Kasumi-1 (cell line): ENCODE measurements around the gene ACOT7.
A peak's percentile ranks its signal among the peaks of the same experiment; 100 is the strongest.

Experiments
- DNase-seq, 2 experiments: peaks; one replicate each; lab custom pipeline; 2025; lab: John Stamatoyannopoulos, UW

Gene ACOT7

DNA sequence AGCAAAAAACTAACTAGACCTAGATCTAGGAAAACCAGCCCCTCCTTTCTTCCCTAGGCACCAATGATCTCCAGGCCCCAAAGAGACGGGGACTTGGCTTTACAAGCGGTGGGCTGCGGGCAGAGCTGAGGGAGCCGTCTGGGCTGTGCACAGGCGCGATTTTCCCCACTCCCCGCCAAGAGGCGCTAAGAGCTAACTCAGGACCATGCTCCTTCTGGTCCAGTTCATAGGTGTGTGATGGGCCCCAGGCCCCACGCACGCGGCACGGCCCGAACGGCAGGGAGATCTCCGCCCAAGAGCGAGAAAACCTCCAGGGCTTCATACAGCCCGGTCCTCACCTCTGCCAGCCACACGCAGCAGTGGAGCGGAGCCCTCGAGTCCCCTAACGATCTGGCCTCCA lies 125.2 kb downstream of the ACOT7 start:
- DNase-seq: no peak

DNA sequence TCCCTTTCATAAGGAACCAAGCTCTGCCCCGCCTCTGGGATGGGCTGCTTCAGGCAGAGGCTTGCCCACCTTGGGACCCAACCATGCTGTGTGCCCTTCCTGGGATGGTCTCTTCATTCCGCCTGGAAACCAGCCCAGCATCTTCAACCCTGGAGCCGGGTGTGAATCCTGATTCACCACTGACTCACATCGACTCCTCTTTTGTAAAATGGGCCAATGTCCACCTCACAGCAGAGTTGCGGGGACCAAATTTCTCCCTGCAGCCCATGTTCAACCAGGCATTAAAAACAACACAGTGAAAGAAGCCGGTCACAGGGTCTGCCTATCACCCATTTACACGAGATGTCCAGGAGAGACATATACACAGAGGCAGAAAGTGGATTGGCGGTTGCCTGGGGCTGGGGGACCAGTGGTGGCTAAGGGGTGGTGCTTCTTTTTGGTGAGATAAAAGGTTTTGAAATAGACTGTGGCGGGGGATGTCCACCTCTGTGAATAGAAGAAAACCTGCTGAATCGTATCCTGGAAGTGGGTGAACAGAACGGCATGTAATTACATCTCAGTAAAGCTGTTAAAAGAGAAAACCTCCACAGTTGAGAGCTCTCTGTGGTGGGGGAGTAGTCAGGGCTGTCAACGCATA lies 125.8 kb downstream of the ACOT7 start:
- no peak for DNase-seq

DNA sequence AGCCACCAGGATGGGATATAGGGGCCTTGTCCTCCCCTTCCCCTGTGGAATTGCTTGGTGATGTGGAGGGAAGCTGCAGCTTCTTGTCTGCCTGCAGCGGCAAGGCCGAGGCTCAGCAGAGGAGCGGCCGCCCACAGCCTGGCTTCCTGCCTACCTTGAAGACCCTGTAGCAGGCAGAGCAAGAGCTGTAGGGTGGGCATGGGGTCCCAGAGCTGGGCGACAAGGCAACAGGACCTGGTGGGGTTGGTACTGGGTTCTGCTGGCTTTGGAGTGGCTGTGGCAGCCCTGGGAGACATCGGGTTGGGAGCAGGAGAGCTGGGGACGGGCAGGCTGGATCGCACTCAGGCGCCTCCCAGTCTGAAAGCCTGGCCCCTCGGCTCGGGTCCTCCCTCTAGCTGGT lies 126.9 kb downstream of the ACOT7 start:
- DNase-seq: no peak

DNA sequence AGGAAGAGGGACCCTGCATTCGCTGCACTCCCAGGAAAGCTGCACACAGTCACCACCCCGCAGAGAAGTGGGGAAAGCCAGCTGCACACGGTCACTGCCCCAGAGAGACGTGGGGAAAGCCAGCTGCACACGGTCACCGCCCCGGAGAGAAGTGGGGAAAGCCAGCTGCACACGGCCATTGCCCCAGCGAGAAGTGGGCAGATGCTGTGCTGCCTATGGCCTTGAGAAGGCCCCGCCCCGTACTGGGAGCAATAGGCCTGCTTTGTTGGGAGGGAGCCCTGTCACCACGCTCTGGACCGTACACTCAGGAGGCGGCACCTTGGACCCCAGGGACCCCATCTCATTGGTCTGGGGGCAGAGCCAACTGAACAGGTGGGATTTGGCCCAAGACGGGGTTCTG lies 128.4 kb downstream of the ACOT7 start:
- DNase-seq: no peak

DNA sequence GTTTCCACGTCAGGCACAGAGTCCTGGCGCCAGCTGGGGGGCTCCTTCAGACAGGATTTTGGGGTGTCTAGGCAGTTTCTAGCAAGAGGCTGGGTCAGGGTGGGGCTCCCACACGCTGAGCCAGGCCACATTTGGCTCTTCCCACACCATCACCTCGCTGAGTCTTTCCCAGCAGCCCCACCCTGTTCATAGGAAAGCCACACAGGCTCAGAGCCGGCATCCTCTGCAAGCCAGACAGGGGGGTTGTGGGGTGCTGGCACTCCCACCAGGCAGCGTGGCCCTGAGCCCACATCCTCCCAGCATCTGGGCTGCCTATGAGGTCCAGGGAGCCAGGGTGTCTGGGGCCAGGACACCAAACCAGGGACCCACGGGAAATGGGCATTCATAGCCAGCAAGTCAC lies 129.9 kb downstream of the ACOT7 start:
- DNase-seq: no peak

DNA sequence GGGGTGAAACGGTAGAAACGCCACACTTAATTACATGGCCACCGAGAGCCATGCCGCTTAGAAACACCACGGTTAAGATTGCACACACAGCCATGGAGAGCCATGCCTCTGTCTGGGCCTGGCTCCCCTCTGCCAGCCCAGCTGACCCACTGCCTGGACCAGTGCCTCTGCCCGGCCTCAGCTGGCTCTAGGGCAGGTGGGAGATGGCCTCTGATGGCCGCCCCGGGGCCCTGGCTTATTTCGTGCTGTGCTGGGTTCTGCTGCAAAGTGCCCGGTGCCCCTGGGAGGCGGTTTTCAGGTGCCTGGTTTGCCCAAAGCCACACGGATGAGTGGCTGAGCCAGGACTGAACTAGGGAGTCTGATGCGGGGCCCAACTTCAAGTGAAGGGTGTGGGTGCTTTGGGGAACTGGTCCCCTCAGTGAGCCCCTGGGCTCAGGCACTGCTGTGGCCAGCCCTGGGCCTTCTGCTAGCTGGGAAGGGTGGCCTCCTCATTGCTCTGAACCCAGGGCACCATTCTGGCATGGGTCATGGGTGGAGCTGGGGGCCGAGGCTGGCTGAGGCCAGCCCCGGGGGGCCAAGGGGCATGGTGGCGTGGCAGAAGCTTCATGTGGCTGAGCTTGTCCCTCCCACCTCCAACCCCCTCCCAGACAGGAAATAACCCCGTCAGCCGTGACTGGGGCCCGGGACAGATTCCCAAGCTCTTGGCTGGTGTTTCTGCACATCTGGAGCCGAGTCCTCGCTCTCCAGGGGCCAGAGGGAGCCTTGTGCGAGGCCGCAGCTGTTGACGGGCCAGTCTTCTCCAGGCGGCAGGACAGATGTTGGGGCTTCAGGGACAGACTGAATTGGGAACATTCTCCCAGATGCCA lies 130.8 kb downstream of the ACOT7 start:
- DNase-seq: no peak

DNA sequence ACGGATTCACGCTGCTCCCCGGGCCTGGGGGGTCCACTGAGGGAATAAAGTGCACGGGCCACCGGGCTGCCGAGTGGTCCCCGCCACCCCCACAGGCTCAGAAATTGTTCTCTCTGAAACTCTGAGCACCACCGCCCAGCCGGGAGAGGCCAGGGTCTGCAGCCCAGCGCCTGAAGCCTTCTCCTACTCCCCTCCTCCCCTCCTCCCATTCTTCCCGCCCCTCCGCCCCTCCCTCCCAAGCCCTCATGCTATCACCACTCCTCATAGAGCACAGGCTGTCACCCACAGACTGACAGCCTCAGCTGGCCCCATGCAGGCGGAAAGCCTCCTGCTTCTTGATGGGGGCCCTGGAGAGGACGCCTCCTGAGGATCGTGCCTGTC lies 132.0 kb downstream of the ACOT7 start:
- no peak for DNase-seq

DNA sequence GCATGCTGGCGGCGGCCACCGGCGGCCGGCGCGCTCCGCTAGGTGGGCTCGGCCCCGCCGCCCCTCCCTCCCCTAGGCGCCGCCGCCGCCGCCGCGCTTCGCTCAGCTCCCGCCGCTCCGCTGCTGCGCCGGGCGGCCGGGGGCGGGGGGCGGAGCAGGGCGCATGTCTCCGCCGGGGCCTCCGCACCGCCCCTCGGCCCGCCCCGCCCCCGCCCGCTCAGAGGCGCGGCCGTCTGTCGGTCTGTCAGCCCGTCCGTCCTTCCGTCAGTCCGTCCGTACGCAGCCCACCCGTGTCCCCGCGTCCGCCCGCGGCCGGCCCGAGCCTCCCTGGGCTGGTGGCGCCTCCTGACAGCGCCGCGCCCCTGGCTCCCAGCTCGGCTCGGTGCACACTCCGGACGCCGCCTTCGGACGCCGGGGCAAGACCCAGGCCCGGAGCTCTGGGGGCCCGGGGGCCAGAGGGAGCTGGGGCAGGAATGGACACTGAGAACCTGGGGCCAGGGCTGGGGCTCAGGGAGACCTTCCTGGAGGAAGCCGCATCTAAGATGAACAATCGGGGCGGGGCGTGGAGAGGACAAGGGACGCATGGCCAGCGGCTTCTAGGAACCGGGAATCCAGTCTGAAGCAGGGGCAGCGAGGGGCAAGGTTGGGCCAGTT lies 132.5 kb downstream of the ACOT7 start, which contains the start of gene GPR153:
Gene GPR153, minus strand, starts transcription at position 138 of the 654 bp plus-strand sequence. CDS start 6,193 bp downstream, outside the sequence.
- peak in 1 of 2 experiments; percentile 9 for DNase-seq

DNA sequence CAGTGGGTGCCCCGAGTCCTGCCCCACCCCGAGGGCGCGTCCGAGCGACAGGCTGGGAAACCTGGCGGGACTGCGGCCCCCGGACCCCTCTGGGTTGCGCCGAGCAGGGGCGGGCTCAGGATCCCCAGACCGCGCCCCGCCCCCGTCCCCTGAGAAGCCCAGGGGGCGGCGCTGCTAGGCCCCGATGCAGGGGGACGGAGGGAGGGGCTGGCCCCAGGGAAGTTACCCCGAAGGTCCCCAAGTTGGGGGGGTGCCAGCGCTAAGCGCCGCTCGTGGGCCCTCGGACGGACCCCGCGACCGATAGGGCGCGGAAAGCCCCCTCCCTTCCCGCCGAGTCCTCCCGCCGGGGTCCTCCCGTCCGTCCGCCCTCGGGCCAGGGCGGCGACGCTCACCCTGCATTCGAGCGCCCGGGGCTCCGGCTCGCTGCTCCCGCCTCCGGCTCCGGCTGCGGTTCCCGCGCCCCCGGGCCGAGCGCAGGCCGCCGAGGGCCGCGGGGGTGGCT lies 133.1 kb downstream of the ACOT7 start:
- DNase-seq: peak in 1 of 2 experiments; percentile 8

DNA sequence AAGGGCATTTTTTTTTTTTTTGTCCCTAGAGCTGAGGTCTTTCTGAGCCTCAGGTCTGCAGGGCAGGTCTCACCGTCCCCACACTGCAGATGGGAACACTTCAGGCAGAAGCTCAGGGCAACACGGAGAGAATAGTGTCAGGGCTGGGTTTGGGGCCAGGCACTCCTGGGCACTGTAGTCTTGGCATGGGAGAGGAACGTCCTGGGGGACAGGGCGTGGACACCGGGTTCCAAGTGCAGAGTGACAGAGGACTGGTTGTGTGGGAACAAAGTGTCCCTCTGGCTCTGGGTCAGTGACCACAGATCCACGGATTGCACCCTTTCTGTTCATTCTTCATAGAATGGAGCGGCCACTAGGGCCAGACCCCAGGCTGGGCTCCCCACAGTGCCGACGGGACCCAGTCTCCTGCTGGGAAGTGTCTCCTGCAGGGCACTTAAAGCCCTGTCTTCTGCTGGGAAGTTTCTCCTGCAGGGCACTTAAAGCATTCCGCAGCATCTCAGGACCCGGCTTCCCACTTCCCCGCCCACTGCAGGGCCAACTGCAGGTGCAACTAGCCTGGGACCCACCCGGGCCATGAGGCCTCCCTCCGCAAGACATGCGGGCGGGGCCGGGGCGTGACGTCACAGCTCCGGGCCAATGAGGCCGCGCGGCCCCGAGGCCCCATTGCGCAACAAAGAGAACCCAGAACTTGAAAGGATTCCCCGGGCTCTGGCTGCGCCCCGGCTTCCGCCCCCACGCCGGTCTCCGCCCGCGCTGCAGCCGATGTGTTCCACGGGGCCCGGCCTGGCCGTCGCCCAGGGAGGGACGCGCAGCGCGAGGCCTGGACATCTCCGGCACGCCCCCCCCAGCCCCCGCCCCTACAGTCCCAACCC lies 133.8 kb downstream of the ACOT7 start:
- peak; percentile 47 to 57 for DNase-seq

DNA sequence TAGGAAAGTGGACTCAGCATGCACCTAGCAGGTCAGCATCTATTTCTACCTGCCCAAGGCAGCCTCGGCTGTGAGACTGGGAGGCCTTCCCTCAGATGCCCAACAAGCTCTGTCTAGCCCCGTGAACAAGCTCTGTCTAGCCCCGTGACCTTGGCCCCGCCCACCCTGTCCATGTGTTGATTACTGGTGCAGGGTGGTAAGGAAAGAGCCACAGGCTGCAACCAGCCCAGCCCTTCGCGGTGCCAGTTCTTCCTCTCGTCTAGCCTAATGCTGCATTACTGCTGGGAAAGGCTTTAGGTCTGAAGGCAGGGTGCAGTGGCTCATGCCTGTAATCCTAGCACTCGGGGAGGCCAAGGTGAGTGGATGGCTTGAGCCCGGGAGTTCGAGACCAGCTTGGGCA lies 134.9 kb downstream of the ACOT7 start:
- no peak for DNase-seq

DNA sequence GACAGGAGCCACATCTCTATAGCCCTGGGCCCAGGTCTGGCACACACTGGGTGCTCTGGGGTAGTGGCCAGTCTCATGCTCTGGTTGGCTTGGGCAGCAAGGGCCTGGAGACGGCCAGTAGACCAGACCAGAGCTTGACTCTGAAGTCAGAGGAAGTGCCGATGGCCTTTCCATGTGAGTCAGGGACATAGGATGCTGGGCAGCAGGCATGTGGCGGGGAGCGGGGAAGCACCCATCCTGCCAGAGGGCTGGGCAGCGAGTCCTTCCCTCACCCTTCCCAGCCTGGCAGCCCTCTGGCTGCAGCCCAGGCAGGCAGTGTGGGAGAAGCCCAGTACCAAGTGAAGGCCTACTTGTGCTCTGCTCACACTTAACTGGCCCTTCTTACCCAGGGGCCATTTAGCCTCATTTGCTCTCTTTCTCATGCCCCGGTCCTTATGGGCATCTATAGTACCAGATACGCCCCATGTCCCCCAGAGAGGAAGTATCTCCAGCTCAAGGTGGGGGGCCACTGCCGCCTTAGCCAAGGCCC lies 136.0 kb downstream of the ACOT7 start:
- DNase-seq: no peak

DNA sequence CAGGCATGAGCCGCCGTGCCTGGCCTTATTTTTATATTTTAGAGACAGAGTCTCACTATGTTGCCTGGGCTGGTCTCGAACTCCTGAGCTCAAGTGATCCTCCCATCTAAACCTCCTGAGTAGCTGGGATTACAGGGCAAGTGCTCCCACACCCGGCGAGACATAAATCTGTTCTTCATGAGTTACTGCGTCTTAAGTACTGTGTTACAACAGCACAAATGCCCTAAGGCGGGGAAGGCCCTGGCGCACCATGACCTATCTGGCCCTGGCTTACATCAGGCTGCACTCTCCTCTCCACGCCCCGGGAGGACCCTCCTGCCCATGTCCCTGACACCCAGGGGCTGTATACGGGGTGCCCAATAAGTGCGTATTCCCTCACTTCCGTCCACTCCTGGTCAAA lies 136.9 kb downstream of the ACOT7 start:
- DNase-seq: no peak

DNA sequence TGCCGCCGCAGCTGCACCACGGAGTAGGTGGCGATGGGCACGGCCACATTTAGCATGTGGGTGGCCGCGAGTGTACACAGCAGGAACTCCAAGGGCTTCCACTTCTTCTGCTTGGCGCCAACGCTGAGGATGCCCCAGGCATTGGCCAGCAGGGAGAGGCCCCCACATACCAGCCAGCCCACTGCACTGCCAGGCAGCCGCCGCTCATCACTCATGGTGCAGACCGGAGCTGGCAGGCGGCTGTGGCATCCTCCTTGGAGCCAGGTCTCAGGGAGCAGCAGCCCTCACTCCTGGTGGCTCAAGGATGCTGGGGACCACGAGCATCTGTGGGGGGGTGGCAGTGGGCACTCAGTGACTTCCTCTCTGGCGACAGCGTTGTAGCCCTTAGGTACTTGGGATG lies 138.9 kb downstream of the ACOT7 start:
- no peak for DNase-seq

DNA sequence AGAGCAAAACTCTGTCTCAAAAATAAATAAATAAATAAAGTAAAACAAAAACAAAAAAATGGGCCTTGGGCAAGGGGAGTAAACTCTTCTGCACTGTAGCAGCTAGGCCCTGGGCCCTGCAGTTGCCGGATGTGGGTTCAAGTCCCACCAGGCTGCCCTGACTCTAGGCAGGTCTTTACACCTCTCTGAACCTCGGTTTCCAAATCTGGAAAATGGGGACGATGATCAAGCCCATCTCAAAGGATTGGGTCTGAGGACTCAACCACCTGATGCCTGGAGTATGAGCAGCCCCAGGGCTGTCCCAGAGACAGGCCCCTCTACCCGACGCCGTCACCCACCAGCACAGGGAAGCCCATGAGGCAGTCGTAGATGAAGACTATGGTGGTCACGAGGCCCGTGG lies 140.2 kb downstream of the ACOT7 start:
- DNase-seq: no peak

DNA sequence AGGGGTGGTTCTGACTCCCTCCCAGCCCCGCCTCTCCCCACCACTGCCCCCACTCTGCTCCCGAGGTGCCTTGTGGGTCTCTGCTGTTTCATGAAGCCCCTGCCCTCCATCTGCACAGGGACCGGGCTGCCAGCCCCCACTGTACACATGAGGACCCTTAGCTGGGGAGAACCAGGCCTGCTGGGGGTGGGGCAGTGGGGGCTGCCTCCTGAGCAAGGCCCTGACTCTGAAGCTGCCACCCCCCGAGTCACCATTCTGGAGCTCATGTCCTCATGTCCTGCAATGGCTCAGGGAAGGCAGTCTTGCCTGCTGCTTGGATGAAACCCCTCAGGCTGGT lies 141.2 kb downstream of the ACOT7 start:
- DNase-seq: no peak

DNA sequence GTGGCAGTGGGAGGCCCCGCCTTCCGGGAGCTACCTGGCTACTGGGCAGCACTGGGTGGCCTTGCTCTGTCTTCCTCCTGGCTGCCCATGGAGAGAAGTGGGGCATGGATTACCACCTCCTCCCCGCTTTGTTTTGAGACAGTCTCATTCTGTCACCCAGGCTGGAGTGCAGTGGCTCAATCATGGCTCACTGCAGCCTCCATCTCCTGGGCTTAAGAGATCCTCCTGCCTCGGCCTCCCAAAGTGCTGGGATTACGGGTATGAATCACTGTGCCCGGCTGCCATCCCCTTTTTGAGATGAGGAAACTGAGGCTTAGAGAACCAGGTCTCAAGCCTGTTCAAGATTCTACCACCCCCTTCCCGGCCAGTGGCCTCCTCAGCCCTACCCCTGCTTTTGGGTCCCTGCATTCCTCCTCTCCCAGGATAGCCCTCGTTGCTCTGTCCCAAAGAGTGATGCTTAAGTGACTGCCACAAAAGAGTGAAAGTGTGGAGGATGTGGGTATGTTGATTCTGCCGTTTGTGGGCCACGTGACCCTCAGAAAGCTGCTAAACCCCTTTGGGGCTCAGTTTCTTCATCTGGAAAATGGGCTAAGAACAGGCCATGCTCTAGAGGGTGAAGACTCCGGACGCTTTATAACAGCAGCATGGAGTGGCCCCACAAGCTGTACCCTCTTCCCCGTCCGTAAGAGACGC lies 141.7 kb downstream of the ACOT7 start:
- DNase-seq: no peak

DNA sequence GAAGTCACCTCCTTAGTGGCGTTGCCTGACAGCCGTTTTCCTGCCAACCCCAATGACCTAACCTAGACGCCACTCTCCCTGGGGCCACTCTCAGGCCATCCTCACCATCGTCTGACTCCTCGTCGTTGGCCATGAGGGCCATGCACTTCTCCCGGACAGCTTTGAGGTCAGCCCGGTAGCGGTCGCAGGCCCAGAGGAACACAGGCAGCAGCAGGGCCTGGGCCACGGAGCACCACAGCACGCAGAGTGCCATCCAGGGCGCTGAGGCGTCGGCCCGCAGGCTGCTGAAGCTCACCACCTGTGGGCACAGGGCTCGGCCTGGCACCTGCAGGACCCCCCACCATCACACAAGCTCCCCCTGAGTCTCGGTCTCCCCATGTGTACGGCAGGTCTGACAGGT lies 142.3 kb downstream of the ACOT7 start:
- DNase-seq: no peak

DNA sequence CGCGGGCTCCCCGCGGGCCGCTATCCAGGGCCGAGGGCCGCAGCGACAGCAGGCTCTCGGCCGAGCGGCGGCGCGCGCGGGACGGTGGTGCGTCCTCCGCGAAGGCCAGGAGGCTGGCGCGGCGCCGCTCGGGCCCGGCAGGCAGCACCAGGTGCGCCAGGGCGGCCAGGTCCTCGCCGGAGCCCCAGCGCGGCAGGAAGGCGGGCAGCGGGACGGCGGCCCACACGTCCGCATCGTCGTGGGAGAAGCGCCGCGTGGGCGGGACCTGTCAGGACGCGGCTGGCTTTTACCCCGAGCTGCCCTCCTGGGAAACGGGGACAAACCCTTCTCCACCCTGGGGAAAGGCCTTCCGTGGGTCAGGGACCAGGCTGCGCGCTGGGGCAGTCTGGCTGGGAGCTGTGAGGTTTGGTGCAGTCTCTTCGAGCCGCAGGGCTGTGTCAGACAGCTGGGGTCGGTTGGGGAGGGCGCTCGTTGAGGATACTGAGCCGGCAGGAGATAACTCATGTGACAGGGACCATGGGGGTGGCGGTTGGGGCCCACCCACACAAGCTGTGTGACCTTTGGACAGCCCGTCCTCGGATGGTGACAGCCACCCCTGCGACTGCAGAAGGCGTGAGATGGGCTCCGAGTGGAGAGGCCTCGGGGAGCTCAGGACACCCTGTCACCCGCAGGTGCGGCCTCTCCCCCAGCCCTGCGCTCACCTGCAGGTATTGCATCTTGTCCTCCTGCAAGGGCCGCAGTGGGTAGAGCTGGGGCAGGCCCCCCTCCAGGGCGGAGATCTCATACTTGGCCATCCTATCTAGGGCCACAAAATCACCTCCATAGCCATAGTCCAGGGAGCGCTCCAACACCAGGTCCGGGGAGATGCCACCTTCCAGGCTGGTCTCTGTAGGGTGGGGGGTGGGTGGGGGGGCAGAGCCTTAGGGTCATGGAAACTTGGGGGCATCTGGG lies 143.6 kb downstream of the ACOT7 start:
- no peak for DNase-seq
